Activated naive CD8-positive, alpha-beta T cell treated with anti-CD3 and anti-CD28 coated beads, Interleukin-2, amount 50 U/mL, for 24 hours (primary cell): Measurements from ENCODE around the gene LPGAT1.
A peak's percentile ranks its signal among the peaks of the same experiment; 100 is the strongest.

ENCODE experiments used
- ATAC-seq: fragments of 150-1000 bp; cut with Tn5 transposase; one replicate; pipeline ENCODE4 v1.10.0; 2021
- DNase-seq: peaks from one replicate; pipeline ENCODE4 v3.0.0; 2021
- H3K27ac Mint-ChIP-seq: one replicate; pipeline ENCODE4 v1.8.0; 2021; ENCODE audit warnings: mild to moderate bottlenecking, mixed read lengths
- H3K27me3 Mint-ChIP-seq: one replicate; pipeline ENCODE4 v1.8.0; 2021; ENCODE audit warnings: mixed read lengths
- H3K36me3 Mint-ChIP-seq: one replicate; pipeline ENCODE4 v1.8.0; 2021; ENCODE audit warnings: low read depth, mixed read lengths
- H3K4me1 Mint-ChIP-seq: one replicate; pipeline ENCODE4 v1.8.0; 2021; ENCODE audit warnings: mixed read lengths
- H3K4me3 Mint-ChIP-seq: one replicate; pipeline ENCODE4 v1.8.0; 2021; ENCODE audit warnings: mild to moderate bottlenecking, moderate library complexity, mixed read lengths
- H3K9me3 Mint-ChIP-seq: one replicate; pipeline ENCODE4 v1.8.0; 2021; ENCODE audit warnings: mixed read lengths

LPGAT1 gene

GRCh38 chr1:211839106-211839505 lies 8.5 kb upstream of the LPGAT1 start:
- Mint-ChIP-seq H3K4me3 (no peak overlapping the region), H3K27me3 (peaks cover 2% of the 10 kb centered on the region), H3K27ac (no peak overlapping the region), H3K9me3 (no peaks in the 10 kb centered on the region), H3K4me1 (peaks cover 31% of the 10 kb centered on the region), H3K36me3 (no peaks in the 10 kb centered on the region)
- no peak for DNase-seq
- no peak for ATAC-seq

GRCh38 chr1:211833174-211833820 lies 2.7 kb upstream of the LPGAT1 start:
- H3K27me3 Mint-ChIP-seq = peaks cover 2% of the 10 kb centered on the region
- no peak overlapping the region for H3K4me3 Mint-ChIP-seq
- H3K36me3 Mint-ChIP-seq = no peaks in the 10 kb centered on the region
- ATAC-seq (peak; percentile 63), DNase-seq (peak; percentile 7)
- H3K27ac Mint-ChIP-seq = peak overlapping the region; percentile 40
- peaks cover 56% of the 10 kb centered on the region for H3K4me1 Mint-ChIP-seq
- H3K9me3 Mint-ChIP-seq = no peaks in the 10 kb centered on the region

- Mint-ChIP-seq H3K27ac (peak overlapping the region; percentile 40), H3K36me3 (no peaks in the 10 kb centered on the region), H3K4me3 (no peak overlapping the region), H3K9me3 (no peaks in the 10 kb centered on the region), H3K27me3 (peaks cover 2% of the 10 kb centered on the region), H3K4me1 (peaks cover 58% of the 10 kb centered on the region)
- DNase-seq (no peak), ATAC-seq (peak; percentile 21)
These were observed 2.1 kb upstream of the LPGAT1 start for GRCh38 chr1:211832661-211833060.

DNA sequence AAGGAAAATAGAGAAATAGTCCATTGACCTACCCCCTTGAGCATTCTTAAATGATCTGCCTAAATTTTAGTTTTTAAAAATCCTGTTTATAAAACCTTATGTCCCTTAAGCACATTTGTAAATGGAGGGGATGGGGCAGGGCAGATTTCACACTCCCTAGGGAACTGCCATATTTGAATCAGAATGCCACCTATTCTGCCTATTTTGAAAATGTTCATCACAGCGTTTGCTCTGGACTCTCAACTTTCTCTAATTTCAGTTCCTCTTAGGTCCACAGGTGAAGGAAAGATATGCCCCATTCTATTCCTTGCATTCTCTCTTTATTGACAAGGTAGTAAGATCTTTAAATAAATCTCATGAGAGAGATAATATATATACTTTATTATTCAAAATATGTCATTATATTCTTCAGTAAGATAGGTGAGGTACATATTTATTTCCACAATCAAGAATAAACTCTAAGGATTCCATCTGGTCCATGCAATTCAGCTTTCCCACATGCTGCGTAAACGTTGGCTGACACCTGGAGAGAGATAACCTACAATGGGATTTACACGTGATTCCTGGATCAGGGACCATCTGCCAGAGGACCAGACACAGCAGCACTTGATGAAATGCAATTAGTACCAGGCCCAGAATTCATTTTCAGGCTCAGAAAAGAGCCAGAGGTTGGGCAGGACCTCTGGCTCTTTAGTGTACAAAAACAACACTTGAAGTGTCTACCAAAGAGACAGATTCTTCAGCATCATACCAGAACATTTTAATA lies 1.2 kb upstream of the LPGAT1 start:
- Mint-ChIP-seq H3K27me3 (peaks cover 2% of the 10 kb centered on the region), H3K4me1 (peaks cover 61% of the 10 kb centered on the region)
- ATAC-seq = no peak

GRCh38 chr1:211830055-211830327 lies 572 bp downstream of the LPGAT1 start:
- ATAC-seq (no peak), DNase-seq (peak; percentile 35)
- Mint-ChIP-seq H3K9me3 (no peaks in the 10 kb centered on the region), H3K36me3 (no peaks in the 10 kb centered on the region), H3K27me3 (no peaks in the 10 kb centered on the region), H3K27ac (peak overlapping the region; percentile 90), H3K4me3 (peak overlapping the region; percentile 83), H3K4me1 (peaks cover 56% of the 10 kb centered on the region)

More for the DNA sequence above, 1.2 kb upstream of the LPGAT1 start:
- Mint-ChIP-seq H3K9me3 (no peaks in the 10 kb centered on the region), H3K27ac (peak overlapping the region; percentile 22), H3K36me3 (no peaks in the 10 kb centered on the region), H3K4me3 (peak overlapping the region; percentile 79)
- DNase-seq = no peak

DNA sequence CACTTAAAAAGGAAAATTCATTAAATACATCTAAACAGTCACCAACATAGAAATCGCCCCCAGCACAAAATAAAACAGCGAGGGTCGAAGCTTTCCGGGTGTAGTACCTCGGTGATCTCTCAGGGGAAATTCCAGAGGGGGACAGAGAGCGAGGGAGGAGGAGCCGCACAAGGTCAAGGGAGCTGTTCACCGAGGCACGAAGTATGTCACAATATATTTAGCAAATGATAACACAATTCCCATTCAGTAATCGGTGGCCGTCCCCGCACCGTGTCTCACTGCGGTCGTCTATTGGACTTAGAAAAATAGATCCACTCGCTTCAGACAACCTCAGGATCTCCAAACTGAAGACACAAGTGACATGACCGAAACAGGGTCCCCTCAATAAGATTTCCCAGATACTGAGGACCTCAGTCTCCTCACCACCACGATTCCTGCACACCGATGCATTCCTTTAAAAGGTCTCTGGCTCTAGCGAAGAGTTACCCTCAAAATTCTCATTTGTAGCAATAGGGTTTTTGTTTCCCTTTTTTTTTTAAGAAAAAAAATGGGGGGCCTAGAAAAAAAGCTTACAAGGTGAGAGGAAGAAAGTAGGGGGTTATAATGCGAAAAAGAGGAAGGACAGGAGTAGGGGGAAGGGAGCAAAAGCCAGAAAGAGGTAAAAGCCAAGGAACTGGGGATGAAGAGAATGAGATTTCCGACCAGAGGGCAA lies 1.1 kb downstream of the LPGAT1 start:
- no peaks in the 10 kb centered on the region for H3K9me3 Mint-ChIP-seq
- no peaks in the 10 kb centered on the region for H3K27me3 Mint-ChIP-seq
- ATAC-seq (no peak), DNase-seq (peak; percentile 8)
- H3K4me1 Mint-ChIP-seq = peaks cover 55% of the 10 kb centered on the region
- H3K27ac Mint-ChIP-seq = peak overlapping the region; percentile 90
- peak overlapping the region; percentile 83 for H3K4me3 Mint-ChIP-seq
- no peaks in the 10 kb centered on the region for H3K36me3 Mint-ChIP-seq

GRCh38 chr1:211828584-211829342 lies 1.8 kb downstream of the LPGAT1 start:
- H3K27ac Mint-ChIP-seq = peak overlapping the region; percentile 90
- ATAC-seq (no peak), DNase-seq (no peak)
- peak overlapping the region; percentile 83 for H3K4me3 Mint-ChIP-seq
- peaks cover 48% of the 10 kb centered on the region for H3K4me1 Mint-ChIP-seq
- H3K36me3 Mint-ChIP-seq = no peaks in the 10 kb centered on the region
- no peaks in the 10 kb centered on the region for H3K27me3 Mint-ChIP-seq
- no peaks in the 10 kb centered on the region for H3K9me3 Mint-ChIP-seq

DNA sequence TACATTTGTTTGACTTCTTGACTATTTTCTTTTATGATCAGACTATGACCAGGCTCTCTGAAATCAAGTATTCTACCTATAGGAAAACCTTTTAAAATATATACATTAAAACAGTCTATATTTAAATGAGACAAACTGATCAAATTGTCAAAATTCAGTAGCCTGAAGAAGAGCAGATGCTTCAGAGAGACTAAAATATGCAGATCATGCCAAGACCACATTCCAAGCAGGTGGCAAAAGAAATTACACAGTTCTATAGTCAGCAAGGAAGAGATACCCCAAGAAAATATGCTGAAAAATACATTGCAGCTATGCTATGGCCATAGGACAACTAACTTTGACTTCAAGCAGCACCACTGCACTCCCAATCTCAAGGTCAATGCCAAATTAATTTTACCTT lies 3.5 kb downstream of the LPGAT1 start:
- no peak for DNase-seq
- Mint-ChIP-seq H3K36me3 (no peaks in the 10 kb centered on the region), H3K27ac (no peak overlapping the region), H3K4me1 (peaks cover 31% of the 10 kb centered on the region), H3K27me3 (no peaks in the 10 kb centered on the region), H3K4me3 (no peak overlapping the region), H3K9me3 (no peaks in the 10 kb centered on the region)
- ATAC-seq = no peak

DNA sequence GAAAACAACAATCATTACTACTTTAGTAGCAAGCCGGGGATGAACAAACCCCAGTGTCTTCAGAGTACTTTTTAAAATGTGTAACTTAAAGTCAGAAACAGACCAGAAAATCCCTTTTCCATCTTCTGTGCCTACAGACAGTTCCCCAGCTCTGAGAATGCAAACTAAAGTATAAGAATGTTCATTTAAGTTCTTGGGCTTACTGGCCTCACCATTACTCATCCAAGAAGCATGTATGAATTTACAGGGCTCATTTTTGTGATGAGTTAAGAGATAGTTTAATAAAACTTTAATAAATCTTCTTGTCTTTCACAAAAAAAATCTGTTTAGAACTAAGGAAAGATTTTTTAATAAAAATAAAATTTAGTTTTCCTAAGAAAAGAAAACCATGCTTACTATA lies 4.6 kb downstream of the LPGAT1 start:
- DNase-seq = no peak

DNA sequence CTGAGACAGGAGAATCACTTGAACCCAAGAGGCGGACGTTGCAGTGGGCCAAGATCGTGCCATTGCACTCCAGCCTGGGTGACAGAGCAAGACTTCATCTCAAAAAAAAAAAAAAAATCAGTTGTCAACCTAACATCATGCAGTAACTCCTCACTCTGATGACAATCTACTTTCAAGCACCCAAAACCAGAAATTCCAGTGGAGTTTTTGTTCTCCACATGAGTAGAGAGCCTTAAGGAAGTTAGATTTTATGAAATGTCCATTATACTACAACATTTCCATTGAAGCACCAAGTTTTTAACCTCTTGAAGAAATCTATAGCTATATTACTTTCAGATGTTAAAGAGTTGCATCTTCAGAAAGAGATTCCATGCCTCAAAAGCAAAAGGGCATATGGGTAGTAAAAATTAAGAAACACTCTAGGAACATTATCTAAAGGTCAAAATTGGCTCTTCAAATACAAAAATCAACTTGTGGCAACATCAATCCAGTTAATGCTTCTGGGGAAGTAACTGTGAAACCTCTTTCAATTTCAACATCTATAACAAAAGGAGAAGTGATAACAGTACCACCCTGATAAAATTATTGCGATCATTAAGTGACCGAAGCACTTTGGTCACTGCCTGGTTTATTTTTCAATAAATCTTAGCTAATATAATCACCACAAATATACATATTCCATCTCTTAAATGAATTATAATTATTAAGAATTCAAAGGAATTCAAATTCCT lies 7.7 kb downstream of the LPGAT1 start:
- H3K27ac Mint-ChIP-seq = no peak overlapping the region
- H3K4me3 Mint-ChIP-seq = no peak overlapping the region
- no peaks in the 10 kb centered on the region for H3K9me3 Mint-ChIP-seq
- H3K4me1 Mint-ChIP-seq = peaks cover 4% of the 10 kb centered on the region
- no peaks in the 10 kb centered on the region for H3K27me3 Mint-ChIP-seq
- no peak for ATAC-seq
- no peak for DNase-seq
- peaks cover 9% of the 10 kb centered on the region for H3K36me3 Mint-ChIP-seq

More for the DNA sequence above, 4.6 kb downstream of the LPGAT1 start:
- Mint-ChIP-seq H3K27me3 (no peaks in the 10 kb centered on the region), H3K9me3 (no peaks in the 10 kb centered on the region), H3K4me1 (peaks cover 20% of the 10 kb centered on the region), H3K27ac (no peak overlapping the region), H3K4me3 (no peak overlapping the region), H3K36me3 (peaks cover 6% of the 10 kb centered on the region)
- ATAC-seq = no peak

DNA sequence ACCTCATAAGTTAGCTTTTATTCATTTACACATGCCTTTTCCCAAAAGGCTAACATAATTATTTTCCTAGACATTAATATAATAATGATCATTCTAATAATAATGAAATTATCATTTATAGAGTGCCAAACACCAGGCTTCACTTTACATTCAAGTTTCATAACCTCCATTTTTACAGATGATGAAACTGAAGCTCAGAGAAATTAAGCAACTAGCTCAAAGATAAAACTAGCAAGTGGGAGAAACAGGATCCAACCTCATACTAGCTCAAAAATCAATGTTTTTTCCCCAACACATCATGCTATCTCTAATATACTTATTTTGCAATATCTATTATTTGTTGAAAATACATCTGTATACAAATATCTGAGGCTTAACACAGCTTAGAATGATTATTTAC lies 14.0 kb downstream of the LPGAT1 start:
- H3K27me3 Mint-ChIP-seq = no peaks in the 10 kb centered on the region
- ATAC-seq = no peak
- H3K4me3 Mint-ChIP-seq = no peak overlapping the region
- no peaks in the 10 kb centered on the region for H3K4me1 Mint-ChIP-seq
- no peak overlapping the region for H3K27ac Mint-ChIP-seq
- peaks cover 12% of the 10 kb centered on the region for H3K36me3 Mint-ChIP-seq
- H3K9me3 Mint-ChIP-seq = no peaks in the 10 kb centered on the region
- no peak for DNase-seq

DNA sequence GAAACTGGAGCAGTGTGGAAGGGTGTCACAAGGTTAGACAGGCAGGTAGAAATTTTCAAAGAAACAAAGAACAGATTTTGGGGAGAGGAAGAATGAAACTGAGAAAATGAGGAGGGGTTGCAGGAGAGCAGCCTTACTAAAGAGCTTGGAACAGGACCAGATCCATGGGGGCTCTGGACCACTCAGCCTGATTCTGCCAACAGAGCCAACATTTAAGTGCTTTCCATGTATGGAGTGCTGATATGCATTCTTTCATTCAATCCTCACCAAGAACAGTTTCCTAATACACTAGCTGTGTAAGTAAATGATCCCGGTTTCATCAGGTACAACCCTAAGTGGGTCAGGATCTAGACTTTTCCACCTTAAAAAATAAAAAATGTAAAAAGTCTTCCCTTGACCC lies 16.2 kb downstream of the LPGAT1 start:
- Mint-ChIP-seq H3K4me3 (no peak overlapping the region), H3K27me3 (no peaks in the 10 kb centered on the region), H3K27ac (no peak overlapping the region), H3K9me3 (peaks cover 3% of the 10 kb centered on the region), H3K4me1 (no peaks in the 10 kb centered on the region), H3K36me3 (peaks cover 18% of the 10 kb centered on the region)
- no peak for ATAC-seq
- no peak for DNase-seq

DNA sequence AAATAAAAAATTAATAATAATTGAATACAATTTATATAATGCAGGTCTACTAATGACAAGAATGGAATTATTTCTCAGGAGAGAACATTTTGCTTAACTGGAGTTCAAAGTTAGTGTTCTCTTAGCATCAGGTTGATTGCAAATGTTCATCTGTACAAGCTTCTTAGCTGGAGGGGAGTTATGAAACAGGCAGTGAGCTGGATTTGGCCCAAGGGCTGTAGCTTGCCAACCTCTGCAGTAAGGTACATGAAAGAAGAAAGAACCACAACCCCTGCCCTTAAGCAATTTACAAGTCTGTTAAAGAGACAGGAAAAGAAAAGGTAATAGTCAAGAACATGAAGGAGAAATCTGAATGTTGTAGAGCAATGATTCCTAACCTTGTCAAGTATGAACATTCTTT lies 17.0 kb downstream of the LPGAT1 start:
- no peaks in the 10 kb centered on the region for H3K4me1 Mint-ChIP-seq

GRCh38 chr1:211812584-211812983 lies 18.0 kb downstream of the LPGAT1 start:
- no peaks in the 10 kb centered on the region for H3K4me1 Mint-ChIP-seq
- ATAC-seq = no peak
- peaks cover 7% of the 10 kb centered on the region for H3K9me3 Mint-ChIP-seq
- no peaks in the 10 kb centered on the region for H3K27me3 Mint-ChIP-seq
- H3K27ac Mint-ChIP-seq = no peak overlapping the region
- no peak for DNase-seq
- no peak overlapping the region for H3K4me3 Mint-ChIP-seq
- H3K36me3 Mint-ChIP-seq = peaks cover 25% of the 10 kb centered on the region

More for the DNA sequence above, 17.0 kb downstream of the LPGAT1 start:
- Mint-ChIP-seq H3K4me3 (no peak overlapping the region), H3K27me3 (no peaks in the 10 kb centered on the region), H3K27ac (no peak overlapping the region), H3K36me3 (peaks cover 21% of the 10 kb centered on the region), H3K9me3 (peaks cover 7% of the 10 kb centered on the region)
- no peak for ATAC-seq
- no peak for DNase-seq
